Fibroblast of mammary gland (primary cell): ENCODE data around the gene BEGAIN.

ENCODE experiments used
- DNase-seq: peaks from one replicate; pipeline ENCODE4 v3.0.0-alpha.2; 2010; ENCODE audit warnings: low read depth
- H3K4me3 ChIP-seq: 2 replicates; pipeline ENCODE4 v1.5.1; 2011; ENCODE audit warnings: low read depth, mild to moderate bottlenecking, low read length, moderate library complexity; ENCODE audit not compliant: control insufficient read depth
- TF ChIP-seq, protein P1 (sequence below): conservative IDR thresholded peaks from 2 replicates; pipeline ENCODE4 v1.5.1; 2011; ENCODE audit warnings: low read depth, low read length, inconsistent platforms; ENCODE audit not compliant: control insufficient read depth, insufficient read depth

BEGAIN gene

GRCh38 chr14:100609941-100610391, 22.7 kb upstream of the BEGAIN start:
- no peak for DNase-seq
- TF ChIP-seq, protein P1, sequence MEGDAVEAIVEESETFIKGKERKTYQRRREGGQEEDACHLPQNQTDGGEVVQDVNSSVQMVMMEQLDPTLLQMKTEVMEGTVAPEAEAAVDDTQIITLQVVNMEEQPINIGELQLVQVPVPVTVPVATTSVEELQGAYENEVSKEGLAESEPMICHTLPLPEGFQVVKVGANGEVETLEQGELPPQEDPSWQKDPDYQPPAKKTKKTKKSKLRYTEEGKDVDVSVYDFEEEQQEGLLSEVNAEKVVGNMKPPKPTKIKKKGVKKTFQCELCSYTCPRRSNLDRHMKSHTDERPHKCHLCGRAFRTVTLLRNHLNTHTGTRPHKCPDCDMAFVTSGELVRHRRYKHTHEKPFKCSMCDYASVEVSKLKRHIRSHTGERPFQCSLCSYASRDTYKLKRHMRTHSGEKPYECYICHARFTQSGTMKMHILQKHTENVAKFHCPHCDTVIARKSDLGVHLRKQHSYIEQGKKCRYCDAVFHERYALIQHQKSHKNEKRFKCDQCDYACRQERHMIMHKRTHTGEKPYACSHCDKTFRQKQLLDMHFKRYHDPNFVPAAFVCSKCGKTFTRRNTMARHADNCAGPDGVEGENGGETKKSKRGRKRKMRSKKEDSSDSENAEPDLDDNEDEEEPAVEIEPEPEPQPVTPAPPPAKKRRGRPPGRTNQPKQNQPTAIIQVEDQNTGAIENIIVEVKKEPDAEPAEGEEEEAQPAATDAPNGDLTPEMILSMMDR, result no peak
- H3K4me3 ChIP-seq, result no peak overlapping the region

DNA sequence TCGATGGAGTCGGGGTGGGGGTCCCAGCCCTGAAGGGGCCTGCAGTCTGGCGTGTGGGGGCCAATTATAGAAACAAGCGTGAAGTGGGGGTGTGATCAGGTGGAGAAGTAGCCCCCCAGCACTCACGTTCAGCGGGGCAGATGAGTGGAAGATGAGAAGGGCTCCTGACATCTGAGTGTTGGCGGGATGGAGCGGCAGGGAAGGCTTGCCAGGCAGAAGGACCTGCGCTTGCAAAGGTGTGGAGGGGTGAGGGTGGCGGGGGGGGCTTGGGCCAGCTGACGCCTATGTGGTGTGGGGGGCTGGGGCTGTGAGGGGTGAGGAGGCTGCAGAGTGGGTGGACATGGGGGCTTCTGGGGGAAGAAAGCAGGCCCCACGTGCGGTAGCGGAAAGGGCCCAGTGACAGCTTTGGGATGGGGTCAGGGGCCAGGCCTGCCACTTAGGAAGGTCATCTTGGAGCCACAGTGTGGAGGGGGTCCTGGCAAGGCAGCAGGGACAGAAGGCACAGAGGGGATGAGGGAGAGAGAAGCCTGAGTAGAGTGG, 22.2 kb upstream of the BEGAIN start:
- no peak overlapping the region for H3K4me3 ChIP-seq
- TF ChIP-seq, protein P1, result no peak
- no peak for DNase-seq

DNA sequence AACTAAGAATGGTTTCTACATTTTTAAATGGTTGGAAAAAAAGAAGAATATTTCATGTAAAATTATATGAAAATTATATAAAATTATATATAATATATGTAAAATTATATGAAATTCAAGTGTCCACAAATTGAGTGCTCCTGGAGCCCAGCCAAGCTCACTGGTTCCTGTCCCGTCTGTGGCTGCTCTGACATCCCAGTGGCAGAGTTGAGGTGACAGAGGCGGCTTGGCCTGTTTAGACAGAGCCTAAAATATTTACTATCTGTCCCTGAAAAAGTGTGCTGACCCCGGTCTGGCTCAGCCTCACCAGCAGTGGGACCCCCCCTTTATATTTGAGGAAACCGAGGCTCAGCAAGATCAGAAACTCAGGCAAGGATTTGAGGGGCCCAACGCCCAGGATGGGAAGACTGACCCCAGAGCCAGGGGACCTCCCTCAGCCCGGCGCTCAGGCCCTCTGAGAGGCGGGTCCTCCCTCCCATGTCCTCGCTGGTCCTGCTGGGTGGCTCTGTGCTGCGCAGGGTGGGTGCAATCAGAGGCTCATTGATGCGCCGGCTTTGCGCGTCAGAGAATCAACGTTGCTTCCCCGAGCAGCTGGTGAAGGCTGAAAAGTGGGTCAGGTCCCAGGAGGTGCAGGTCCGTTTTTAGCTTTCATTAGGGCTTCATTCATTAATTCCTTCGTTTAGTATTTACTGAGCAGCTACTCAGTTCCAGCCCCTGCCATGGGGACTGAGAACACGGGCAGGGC, 21.5 kb upstream of the BEGAIN start:
- no peak overlapping the region for H3K4me3 ChIP-seq
- DNase-seq, result no peak
- TF ChIP-seq, protein P1, result no peak

DNA sequence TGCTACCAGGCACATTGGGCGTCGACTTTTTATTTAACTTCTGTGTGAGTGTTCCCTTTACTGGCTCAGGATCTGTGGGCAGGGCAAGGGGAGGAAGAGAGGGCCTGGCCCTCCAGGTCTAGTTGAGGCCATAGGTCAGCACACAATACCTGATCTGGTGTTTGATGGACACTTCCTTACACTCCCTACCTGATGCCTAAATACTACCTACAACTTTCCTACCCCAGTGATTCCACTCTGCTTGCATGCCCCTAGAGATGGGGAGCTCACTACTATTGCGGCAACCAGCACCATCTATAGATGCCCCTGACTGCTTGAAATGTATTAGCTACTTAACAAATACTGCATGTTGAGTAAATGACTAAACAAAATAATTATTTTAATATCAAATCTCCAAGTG, 20.8 kb upstream of the BEGAIN start:
- TF ChIP-seq, protein P1, result no peak
- H3K4me3 ChIP-seq, result no peak overlapping the region
- DNase-seq, result no peak

DNA sequence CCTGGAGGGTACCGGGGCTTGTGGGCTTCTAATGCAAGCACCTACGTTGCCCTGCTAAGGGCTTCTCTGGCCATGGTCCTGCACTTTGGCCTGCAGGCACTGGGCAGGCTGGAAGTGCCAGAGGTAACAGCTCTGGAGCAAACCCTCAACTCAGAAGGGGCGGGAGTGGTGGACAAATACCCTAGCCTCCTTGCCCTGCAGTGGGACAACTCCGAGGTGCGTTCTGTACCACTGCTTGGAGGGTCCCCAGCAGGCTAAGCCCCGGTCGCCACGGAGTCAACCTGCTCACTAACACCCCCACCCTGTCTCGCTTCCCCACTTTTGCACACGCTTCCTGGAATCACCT, 20.4 kb upstream of the BEGAIN start:
- H3K4me3 ChIP-seq, result no peak overlapping the region
- TF ChIP-seq, protein P1, result no peak
- no peak for DNase-seq

- TF ChIP-seq, protein P1, result no peak
- no peak for DNase-seq
- no peak overlapping the region for H3K4me3 ChIP-seq
Observed at GRCh38 chr14:100606687-100607610, 19.7 kb upstream of the BEGAIN start.
